GM19455 (cell line): Measurements from ENCODE around the gene NSUN6.

ENCODE experiments used
- ATAC-seq: cut with Tn5 transposase; IDR thresholded peaks from one replicate; pipeline ENCODE4 v1.9.1; 2021; ENCODE audit not compliant: unreplicated experiment

The NSUN6 gene

GRCh38 chr10:18651324-18652007 lies at the start of gene NSUN6:
TSS of gene NSUN6 (minus strand) at chr10:18651587. CDS start at chr10:18651203, 384 bp downstream.
- peak; percentile 97 for ATAC-seq

GRCh38 chr10:18699849-18700840 lies 48.8 kb upstream of the NSUN6 start:
- no peak for ATAC-seq

GRCh38 chr10:18690541-18690940 lies 39.2 kb upstream of the NSUN6 start:
- ATAC-seq: no peak

GRCh38 chr10:18689498-18689897 lies 38.1 kb upstream of the NSUN6 start:
- no peak for ATAC-seq

GRCh38 chr10:18687706-18688105 lies 36.3 kb upstream of the NSUN6 start:
- ATAC-seq: no peak

- no peak for ATAC-seq
Measured at GRCh38 chr10:18687195-18687594, 35.8 kb upstream of the NSUN6 start.

GRCh38 chr10:18685555-18685954 lies 34.2 kb upstream of the NSUN6 start:
- ATAC-seq: no peak

GRCh38 chr10:18684953-18685352 lies 33.6 kb upstream of the NSUN6 start:
- no peak for ATAC-seq

- no peak for ATAC-seq
Measured at GRCh38 chr10:18684416-18684815, 33.0 kb upstream of the NSUN6 start.

GRCh38 chr10:18683427-18683826 lies 32.0 kb upstream of the NSUN6 start:
- ATAC-seq: no peak

- ATAC-seq: no peak
Measured at GRCh38 chr10:18681971-18682411, 30.6 kb upstream of the NSUN6 start.

GRCh38 chr10:18681366-18681765 lies 30.0 kb upstream of the NSUN6 start:
- ATAC-seq: no peak

GRCh38 chr10:18680754-18681153 lies 29.4 kb upstream of the NSUN6 start:
- no peak for ATAC-seq

GRCh38 chr10:18675086-18675801 lies 23.9 kb upstream of the NSUN6 start:
- no peak for ATAC-seq

GRCh38 chr10:18668026-18668425 lies 16.6 kb upstream of the NSUN6 start:
- ATAC-seq: no peak

GRCh38 chr10:18666810-18667209 lies 15.4 kb upstream of the NSUN6 start:
- no peak for ATAC-seq

- no peak for ATAC-seq
Measured at GRCh38 chr10:18665815-18666558, 14.6 kb upstream of the NSUN6 start.

GRCh38 chr10:18664841-18665478 lies 13.6 kb upstream of the NSUN6 start:
- ATAC-seq: no peak

- ATAC-seq: no peak
Measured at GRCh38 chr10:18660816-18661431, 9.5 kb upstream of the NSUN6 start.
